HepG2 (cell line): ENCODE data around the gene DNM3. TPM values are rescaled to one million over a fixed set of nuclear protein-coding genes. Genes with fewer than 3 reads are reported as not detected.

Experiments used
- ATAC-seq: fragments of 200-7000 bp; cut with Tn5 transposase; 3 replicates; pipeline ENCODE4 v1.9.1; 2020; ENCODE audit warnings: mild to moderate bottlenecking, moderate library complexity
- BruUV-seq: library from RNA; stranded (reverse); fragments of 400-500 nt; replicated peaks from 2 replicates; lab custom pipeline; 2021; lab: Mats Ljungman, UMichigan
- CTCF ChIA-PET: fragments of 300-600 bp; formaldehyde crosslinking; extraction: SDS; loops from one replicate; lab custom pipeline; 2021; ENCODE audit warnings: low total read pairs, inconsistent platforms, low intra/inter-chr PET ratio; lab: Yijun Ruan, JAX
- POLR2A ChIA-PET: fragments of 350-600 bp; sonication (Branson Sonifier 250); formaldehyde crosslinking; loops from one replicate; lab custom pipeline; 2020; ENCODE audit warnings: antibody characterized with exemption, inconsistent platforms; lab: Yijun Ruan, JAX
- DNase-seq: peaks from one replicate; pipeline ENCODE4 v3.0.0-alpha.2; 2015; ENCODE audit warnings: low spot score
- FAIRE-seq: peaks from 3 replicates; lab custom pipeline; 2011; peaks lifted over from hg19 to GRCh38; lab: Jason Lieb, UNC
- H2AFZ ChIP-seq: one replicate; pipeline ENCODE4 v1.6.1; 2011; ENCODE audit warnings: low read length, inconsistent platforms
- H3K27ac ChIP-seq: fragments of 300-600 bp; 3 replicates; pipeline ENCODE4 v1.8.0; 2011; ENCODE audit warnings: mixed run types, mild to moderate bottlenecking, mixed read lengths, low read length, inconsistent platforms; ENCODE audit not compliant: insufficient read depth; ENCODE audit errors: extremely low read length
- H3K27me3 ChIP-seq, 2 experiments: fragments of 200-600 bp in 1 of 2; 2 replicates in 1 of 2; 3 replicates in 1 of 2; pipeline versions ENCODE4 v1.6.0 to v1.8.0; 2011; ENCODE audit warnings: low read length in 2 of 2, mild to moderate bottlenecking in 2 of 2, moderate library complexity in 2 of 2, inconsistent platforms in 1 of 2; ENCODE audit not compliant: insufficient read depth in 2 of 2, control insufficient read depth in 1 of 2
- H3K36me3 ChIP-seq, 2 experiments: fragments of 200-600 bp in 1 of 2; replicated peaks in 1 of 2; 2 replicates in 1 of 2; 3 replicates in 1 of 2; pipeline versions ENCODE4 v1.5.1 to v1.8.0; 2011; ENCODE audit warnings: low read length in 2 of 2, inconsistent platforms in 1 of 2; ENCODE audit not compliant: insufficient read depth in 2 of 2, control insufficient read depth in 1 of 2
- H3K4me1 ChIP-seq: 2 replicates; pipeline ENCODE4 v1.5.1; 2012; ENCODE audit warnings: low read length, inconsistent platforms; ENCODE audit not compliant: insufficient read depth
- H3K4me2 ChIP-seq: 2 replicates; pipeline ENCODE4 v1.6.0; 2011; ENCODE audit warnings: low read depth, low read length, inconsistent platforms
- H3K4me3 ChIP-seq, 3 experiments: fragments of 200-600 bp in 1 of 3; sonication (generic), shearing (Covaris generic) in 1 of 3; replicated peaks in 1 of 3; 2 replicates each; pipeline ENCODE4 v1.5.1; 2011 to 2016; ENCODE audit warnings: low read length in 3 of 3, inconsistent platforms in 2 of 3, low read depth in 2 of 3, mild to moderate bottlenecking in 2 of 3, control low read depth in 1 of 3, mixed read lengths in 1 of 3; ENCODE audit not compliant: insufficient read depth in 1 of 3
- H3K79me2 ChIP-seq: one replicate; pipeline ENCODE4 v1.6.1; 2011; ENCODE audit warnings: low read length, inconsistent platforms; ENCODE audit not compliant: insufficient read depth
- H3K9ac ChIP-seq: 2 replicates; pipeline ENCODE4 v1.6.0; 2011; ENCODE audit warnings: mild to moderate bottlenecking, low read depth, low read length, inconsistent platforms; ENCODE audit not compliant: insufficient read depth
- H3K9me3 ChIP-seq: 2 replicates; pipeline ENCODE4 v1.5.1; 2012; ENCODE audit warnings: mild to moderate bottlenecking, low read length
- H4K20me1 ChIP-seq: 2 replicates; pipeline ENCODE4 v1.6.0; 2011; ENCODE audit warnings: inconsistent platforms, mild to moderate bottlenecking, low read length, moderate library complexity; ENCODE audit not compliant: insufficient read depth
- CAMTA2 ChIP-seq: sonication (generic); formaldehyde crosslinking; IDR thresholded peaks from 2 replicates; pipeline ENCODE4 v1.4.0; 2020; ENCODE audit warnings: mild to moderate bottlenecking, missing genetic modification reagents, borderline replicate concordance
- MBD4 ChIP-seq: IDR thresholded peaks from 2 replicates; pipeline ENCODE4 v1.6.1; 2012; ENCODE audit warnings: low read length, inconsistent platforms, borderline replicate concordance
- POLR2AphosphoS5 ChIP-seq: IDR thresholded peaks from 2 replicates; pipeline ENCODE4 v1.6.1; 2012; ENCODE audit warnings: low read depth, low read length
- SMAD1 ChIP-seq: sonication (generic); formaldehyde crosslinking; IDR thresholded peaks from 2 replicates; pipeline ENCODE4 v1.4.0; 2020; ENCODE audit warnings: missing genetic modification reagents, low read depth, mild to moderate bottlenecking, borderline replicate concordance
- YEATS2 ChIP-seq: sonication (generic); formaldehyde crosslinking; IDR thresholded peaks from 2 replicates; pipeline ENCODE4 v1.4.0; 2020; ENCODE audit warnings: missing genetic modification reagents, borderline replicate concordance
- ZNF556 ChIP-seq: sonication (generic); formaldehyde crosslinking; IDR thresholded peaks from 2 replicates; pipeline ENCODE4 v1.4.0; 2020; ENCODE audit warnings: mild to moderate bottlenecking, missing genetic modification reagents, borderline replicate concordance
- ZNF879 ChIP-seq: sonication (generic); formaldehyde crosslinking; IDR thresholded peaks from 2 replicates; pipeline ENCODE4 v1.8.1; 2023; ENCODE audit warnings: missing genetic modification reagents
- in situ Hi-C: cut with HindIII; loops from 2 replicates; pipeline ENCODE4 v1.10.0; 2017; ENCODE audit warnings: low pct_unique_long_range_greater_than_20kb; ENCODE audit not compliant: extremely low pct_ligation_motif_present
- intact Hi-C: fragments of 100-400 bp; cut with micrococcal nuclease; formaldehyde crosslinking; loops from one replicate; pipeline ENCODE4 v1.10.0; 2022; ENCODE audit not compliant: unreplicated experiment
- polyA plus RNA-seq, 8 experiments: library from polyadenylated mRNA; depleted of rRNA in 3 of 8; stranded (reverse) in 7 of 8; unstranded in 1 of 8; fragments of >200 nt; fragmentation: Illumina TruSeq in 4 of 8; extraction: Trizol in 4 of 8; gene quantifications; 2 replicates each; pipeline versions ENCODE4 v1.2.1 to v1.2.3, GENCODE V29; 2011 to 2016; ENCODE audit warnings: low read depth in 4 of 8, missing spikeins in 1 of 8, mixed read lengths in 1 of 8; ENCODE audit not compliant: insufficient read depth in 1 of 8
- total RNA-seq, 5 experiments: library from RNA; depleted of rRNA; stranded (reverse); fragments of >200 nt; fragmentation: Illumina TruSeq; extraction: Trizol; gene quantifications; 2 replicates each; pipeline ENCODE4 v1.2.3, GENCODE V29; 2016; ENCODE audit warnings: low read depth in 1 of 5
- TF ChIP-seq, protein P1 (sequence below): sonication (generic); formaldehyde crosslinking; IDR thresholded peaks from 2 replicates; pipeline ENCODE4 v1.9.0; 2021; ENCODE audit warnings: mild to moderate bottlenecking, missing genetic modification reagents
- TF ChIP-seq, protein P2 (sequence below): sonication (generic); formaldehyde crosslinking; IDR thresholded peaks from 2 replicates; pipeline ENCODE4 v1.4.0; 2020; ENCODE audit warnings: missing genetic modification reagents
- TF ChIP-seq, protein P3 (sequence below): sonication (generic); formaldehyde crosslinking; IDR thresholded peaks from 2 replicates; pipeline ENCODE4 v1.4.0; 2020; ENCODE audit warnings: low read depth, mild to moderate bottlenecking, missing genetic modification reagents
- TF ChIP-seq, protein P4 (sequence below): IDR thresholded peaks from 2 replicates; pipeline ENCODE4 v1.6.1; 2016; ENCODE audit warnings: low read depth, control low read depth

DNM3 gene
- total and polyA plus RNA-seq, 2 of the 13 experiments (the other 11 are each of a cell fraction or from before 2014, with no cell fraction given) = 0.05 TPM; not detected in 1

- TF ChIP-seq, protein P1, sequence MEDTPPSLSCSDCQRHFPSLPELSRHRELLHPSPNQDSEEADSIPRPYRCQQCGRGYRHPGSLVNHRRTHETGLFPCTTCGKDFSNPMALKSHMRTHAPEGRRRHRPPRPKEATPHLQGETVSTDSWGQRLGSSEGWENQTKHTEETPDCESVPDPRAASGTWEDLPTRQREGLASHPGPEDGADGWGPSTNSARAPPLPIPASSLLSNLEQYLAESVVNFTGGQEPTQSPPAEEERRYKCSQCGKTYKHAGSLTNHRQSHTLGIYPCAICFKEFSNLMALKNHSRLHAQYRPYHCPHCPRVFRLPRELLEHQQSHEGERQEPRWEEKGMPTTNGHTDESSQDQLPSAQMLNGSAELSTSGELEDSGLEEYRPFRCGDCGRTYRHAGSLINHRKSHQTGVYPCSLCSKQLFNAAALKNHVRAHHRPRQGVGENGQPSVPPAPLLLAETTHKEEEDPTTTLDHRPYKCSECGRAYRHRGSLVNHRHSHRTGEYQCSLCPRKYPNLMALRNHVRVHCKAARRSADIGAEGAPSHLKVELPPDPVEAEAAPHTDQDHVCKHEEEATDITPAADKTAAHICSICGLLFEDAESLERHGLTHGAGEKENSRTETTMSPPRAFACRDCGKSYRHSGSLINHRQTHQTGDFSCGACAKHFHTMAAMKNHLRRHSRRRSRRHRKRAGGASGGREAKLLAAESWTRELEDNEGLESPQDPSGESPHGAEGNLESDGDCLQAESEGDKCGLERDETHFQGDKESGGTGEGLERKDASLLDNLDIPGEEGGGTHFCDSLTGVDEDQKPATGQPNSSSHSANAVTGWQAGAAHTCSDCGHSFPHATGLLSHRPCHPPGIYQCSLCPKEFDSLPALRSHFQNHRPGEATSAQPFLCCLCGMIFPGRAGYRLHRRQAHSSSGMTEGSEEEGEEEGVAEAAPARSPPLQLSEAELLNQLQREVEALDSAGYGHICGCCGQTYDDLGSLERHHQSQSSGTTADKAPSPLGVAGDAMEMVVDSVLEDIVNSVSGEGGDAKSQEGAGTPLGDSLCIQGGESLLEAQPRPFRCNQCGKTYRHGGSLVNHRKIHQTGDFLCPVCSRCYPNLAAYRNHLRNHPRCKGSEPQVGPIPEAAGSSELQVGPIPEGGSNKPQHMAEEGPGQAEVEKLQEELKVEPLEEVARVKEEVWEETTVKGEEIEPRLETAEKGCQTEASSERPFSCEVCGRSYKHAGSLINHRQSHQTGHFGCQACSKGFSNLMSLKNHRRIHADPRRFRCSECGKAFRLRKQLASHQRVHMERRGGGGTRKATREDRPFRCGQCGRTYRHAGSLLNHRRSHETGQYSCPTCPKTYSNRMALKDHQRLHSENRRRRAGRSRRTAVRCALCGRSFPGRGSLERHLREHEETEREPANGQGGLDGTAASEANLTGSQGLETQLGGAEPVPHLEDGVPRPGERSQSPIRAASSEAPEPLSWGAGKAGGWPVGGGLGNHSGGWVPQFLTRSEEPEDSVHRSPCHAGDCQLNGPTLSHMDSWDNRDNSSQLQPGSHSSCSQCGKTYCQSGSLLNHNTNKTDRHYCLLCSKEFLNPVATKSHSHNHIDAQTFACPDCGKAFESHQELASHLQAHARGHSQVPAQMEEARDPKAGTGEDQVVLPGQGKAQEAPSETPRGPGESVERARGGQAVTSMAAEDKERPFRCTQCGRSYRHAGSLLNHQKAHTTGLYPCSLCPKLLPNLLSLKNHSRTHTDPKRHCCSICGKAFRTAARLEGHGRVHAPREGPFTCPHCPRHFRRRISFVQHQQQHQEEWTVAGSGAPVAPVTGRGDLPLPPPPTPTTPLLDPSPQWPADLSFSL (CRISPR knock-in tag) = no peak
- TF ChIP-seq MBD4 = no peak
Measured at GRCh38 chr1:172354291-172355274, 513.3 kb downstream of the DNM3 start (continued).

- Histone ChIP-seq H3K4me3 (no peak overlapping the region), H3K9me3 (no peaks in the 10 kb centered on the region), H3K4me1 (peaks cover 34% of the 10 kb centered on the region), H3K9ac (no peak overlapping the region), H2AFZ (no peak overlapping the region), H3K36me3 (no peaks in the 10 kb centered on the region), H4K20me1 (no peaks in the 10 kb centered on the region), H3K4me2 (no peak overlapping the region), H3K79me2 (no peaks in the 10 kb centered on the region), H3K27ac (no peak overlapping the region), H3K27me3 (no peaks in the 10 kb centered on the region)
- DNase-seq (no peak), ATAC-seq (no peak), FAIRE-seq (no peak)
- intact Hi-C loops = no loop called here
- in situ Hi-C loops = no loop called here
- BruUV-seq = no TSS peak
- CTCF ChIA-PET = no interaction called here
- POLR2A ChIA-PET = no interaction called here
- TF ChIP-seq POLR2AphosphoS5 (no peak), ZNF556 (CRISPR knock-in tag) (no peak), CAMTA2 (CRISPR knock-in tag) (no peak), ZNF879 (CRISPR knock-in tag) (no peak), SMAD1 (CRISPR knock-in tag) (no peak), YEATS2 (CRISPR knock-in tag) (no peak)
- TF ChIP-seq, protein P2, sequence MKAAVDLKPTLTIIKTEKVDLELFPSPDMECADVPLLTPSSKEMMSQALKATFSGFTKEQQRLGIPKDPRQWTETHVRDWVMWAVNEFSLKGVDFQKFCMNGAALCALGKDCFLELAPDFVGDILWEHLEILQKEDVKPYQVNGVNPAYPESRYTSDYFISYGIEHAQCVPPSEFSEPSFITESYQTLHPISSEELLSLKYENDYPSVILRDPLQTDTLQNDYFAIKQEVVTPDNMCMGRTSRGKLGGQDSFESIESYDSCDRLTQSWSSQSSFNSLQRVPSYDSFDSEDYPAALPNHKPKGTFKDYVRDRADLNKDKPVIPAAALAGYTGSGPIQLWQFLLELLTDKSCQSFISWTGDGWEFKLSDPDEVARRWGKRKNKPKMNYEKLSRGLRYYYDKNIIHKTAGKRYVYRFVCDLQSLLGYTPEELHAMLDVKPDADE = no peak
- TF ChIP-seq, protein P3, sequence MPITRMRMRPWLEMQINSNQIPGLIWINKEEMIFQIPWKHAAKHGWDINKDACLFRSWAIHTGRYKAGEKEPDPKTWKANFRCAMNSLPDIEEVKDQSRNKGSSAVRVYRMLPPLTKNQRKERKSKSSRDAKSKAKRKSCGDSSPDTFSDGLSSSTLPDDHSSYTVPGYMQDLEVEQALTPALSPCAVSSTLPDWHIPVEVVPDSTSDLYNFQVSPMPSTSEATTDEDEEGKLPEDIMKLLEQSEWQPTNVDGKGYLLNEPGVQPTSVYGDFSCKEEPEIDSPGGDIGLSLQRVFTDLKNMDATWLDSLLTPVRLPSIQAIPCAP (CRISPR knock-in tag) = no peak
- TF ChIP-seq, protein P4, sequence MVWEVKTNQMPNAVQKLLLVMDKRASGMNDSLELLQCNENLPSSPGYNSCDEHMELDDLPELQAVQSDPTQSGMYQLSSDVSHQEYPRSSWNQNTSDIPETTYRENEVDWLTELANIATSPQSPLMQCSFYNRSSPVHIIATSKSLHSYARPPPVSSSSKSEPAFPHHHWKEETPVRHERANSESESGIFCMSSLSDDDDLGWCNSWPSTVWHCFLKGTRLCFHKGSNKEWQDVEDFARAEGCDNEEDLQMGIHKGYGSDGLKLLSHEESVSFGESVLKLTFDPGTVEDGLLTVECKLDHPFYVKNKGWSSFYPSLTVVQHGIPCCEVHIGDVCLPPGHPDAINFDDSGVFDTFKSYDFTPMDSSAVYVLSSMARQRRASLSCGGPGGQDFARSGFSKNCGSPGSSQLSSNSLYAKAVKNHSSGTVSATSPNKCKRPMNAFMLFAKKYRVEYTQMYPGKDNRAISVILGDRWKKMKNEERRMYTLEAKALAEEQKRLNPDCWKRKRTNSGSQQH (CRISPR knock-in tag) = no peak
Measured at GRCh38 chr1:172356620-172357019, 515.3 kb downstream of the DNM3 start.
